Muscle of arm (tissue), 12 donors: ENCODE results near the gene MLX. TPM values are rescaled to one million over a fixed set of nuclear protein-coding genes. Genes with fewer than 3 reads are reported as not detected.
"Not testable (repeated sequence)": the region's sequence is repeated elsewhere in the genome, so short reads cannot be mapped to it uniquely, and the experiment has no call there.

Experiments used
- DNase-seq: peaks from one replicate; pipeline ENCODE4 v3.0.0-alpha.2; 2013
- polyA plus RNA-seq, 12 donors: library from polyadenylated mRNA; unstranded; fragments of 120-200 nt; gene quantifications; one replicate each; pipeline ENCODE4 v1.2.1, GENCODE V29; 2013; ENCODE audit not compliant: insufficient read length in 12 of 12

The MLX gene
- polyA plus RNA-seq, 12 donors = 33.2 to 42.8 (median 37.5) TPM; not detected in 1

GRCh38 chr17:42574463-42574862 lies 7.6 kb downstream of the MLX start:
- DNase-seq = no peak

GRCh38 chr17:42577140-42577531 lies 10.2 kb downstream of the MLX start:
- DNase-seq = no peak

- peak; percentile 95 for DNase-seq
These were observed 10.8 kb downstream of the MLX start, which contains the start of gene PSMC3IP for GRCh38 chr17:42577532-42578281. PSMC3IP (minus strand) TSS chr17:42577729; CDS start chr17:42577686, 43 bp downstream.

- DNase-seq = peak; percentile 70
These were observed 11.5 kb downstream of the MLX start for GRCh38 chr17:42578282-42578869.

- no peak for DNase-seq
These were observed 13.1 kb downstream of the MLX start for GRCh38 chr17:42579794-42580551.

GRCh38 chr17:42581744-42582270 lies 14.9 kb downstream of the MLX start:
- DNase-seq = no peak

GRCh38 chr17:42584880-42585279 lies 18.0 kb downstream of the MLX start:
- DNase-seq = no peak

GRCh38 chr17:42585353-42585752 lies 18.5 kb downstream of the MLX start:
- DNase-seq = no peak

- DNase-seq = no peak
These were observed 19.8 kb downstream of the MLX start for GRCh38 chr17:42586514-42587230.

GRCh38 chr17:42590886-42591285 lies 24.0 kb downstream of the MLX start:
- no peak for DNase-seq

- no peak for DNase-seq
These were observed 24.5 kb downstream of the MLX start for GRCh38 chr17:42591411-42591810.

GRCh38 chr17:42596386-42596785 lies 29.5 kb downstream of the MLX start:
- DNase-seq = no peak

- DNase-seq = no peak
These were observed 32.0 kb downstream of the MLX start for GRCh38 chr17:42598905-42599304.

- no peak for DNase-seq
These were observed 36.4 kb downstream of the MLX start for GRCh38 chr17:42603318-42603717.

- DNase-seq = no peak
These were observed 40.9 kb downstream of the MLX start for GRCh38 chr17:42607769-42608168.

GRCh38 chr17:42608305-42609181 lies 41.6 kb downstream of the MLX start:
- peak; percentile 13 for DNase-seq

GRCh38 chr17:42609182-42609813 lies 42.4 kb downstream of the MLX start, which contains the start of the genes RETREG3 and TUBG1:
RETREG3 (minus strand) TSS chr17:42609374; CDS start chr17:42609324, 50 bp downstream.
TUBG1 (plus strand) TSS chr17:42609683; CDS start chr17:42609738, 55 bp downstream.
- DNase-seq = peak; percentile 100

GRCh38 chr17:42609814-42610801 lies 43.2 kb downstream of the MLX start:
- DNase-seq = not testable (repeated sequence)

- DNase-seq = no peak
These were observed 45.1 kb downstream of the MLX start for GRCh38 chr17:42612013-42612412.
